Measurements from ENCODE around the gene BAIAP2L1.
"Not testable (repeated sequence)": the region's sequence is repeated elsewhere in the genome, so short reads cannot be mapped to it uniquely, and the experiment has no call there.

The BAIAP2L1 gene, protein sequence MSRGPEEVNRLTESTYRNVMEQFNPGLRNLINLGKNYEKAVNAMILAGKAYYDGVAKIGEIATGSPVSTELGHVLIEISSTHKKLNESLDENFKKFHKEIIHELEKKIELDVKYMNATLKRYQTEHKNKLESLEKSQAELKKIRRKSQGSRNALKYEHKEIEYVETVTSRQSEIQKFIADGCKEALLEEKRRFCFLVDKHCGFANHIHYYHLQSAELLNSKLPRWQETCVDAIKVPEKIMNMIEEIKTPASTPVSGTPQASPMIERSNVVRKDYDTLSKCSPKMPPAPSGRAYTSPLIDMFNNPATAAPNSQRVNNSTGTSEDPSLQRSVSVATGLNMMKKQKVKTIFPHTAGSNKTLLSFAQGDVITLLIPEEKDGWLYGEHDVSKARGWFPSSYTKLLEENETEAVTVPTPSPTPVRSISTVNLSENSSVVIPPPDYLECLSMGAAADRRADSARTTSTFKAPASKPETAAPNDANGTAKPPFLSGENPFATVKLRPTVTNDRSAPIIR

DNA sequence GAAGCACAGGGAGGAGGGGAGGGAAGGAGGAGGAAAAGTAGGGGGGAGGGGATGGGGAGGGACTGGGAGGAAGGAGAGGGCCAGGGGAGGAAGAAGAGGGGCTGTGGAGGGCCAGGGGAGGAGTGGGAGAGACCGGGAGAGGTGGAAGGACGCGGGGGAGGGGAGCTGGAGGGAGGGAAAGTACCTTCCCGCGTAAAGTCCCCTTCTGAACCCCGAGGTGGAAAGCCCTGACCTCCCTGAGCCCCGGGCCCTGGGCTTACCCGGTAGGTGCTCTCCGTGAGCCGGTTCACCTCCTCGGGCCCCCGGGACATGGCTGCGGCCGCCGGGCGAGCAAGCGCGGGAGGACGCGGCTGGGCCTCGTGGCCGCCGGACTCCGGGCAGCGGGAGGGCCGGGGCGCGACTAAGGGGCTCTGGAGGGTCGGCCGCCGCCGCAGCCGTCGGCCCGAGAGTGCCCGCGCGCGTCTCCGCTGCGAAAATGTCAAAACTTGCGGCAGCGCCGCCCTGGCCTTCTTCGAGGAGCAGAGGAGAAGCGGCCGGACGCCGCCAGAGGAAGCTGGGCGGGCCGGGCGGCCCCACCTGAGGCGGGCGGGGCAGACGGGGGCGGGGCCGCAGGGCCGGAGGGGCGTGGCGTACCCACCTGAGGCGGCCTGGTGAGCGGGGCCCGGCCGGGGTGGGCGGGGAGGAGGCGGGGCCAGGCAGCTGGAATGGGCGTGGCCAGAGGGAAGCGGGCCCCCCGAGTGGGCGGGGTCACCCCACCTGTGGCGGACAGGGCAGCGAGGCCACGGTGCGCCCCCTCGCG is at the start of gene BAIAP2L1:
Gene BAIAP2L1, minus strand, starts transcription at position 549 of the 799 bp plus-strand sequence. Its CDS starts 238 bp downstream, at position 311.
- DNase-seq (ENCODE audit: low spot score), result peak; percentile 66

DNA sequence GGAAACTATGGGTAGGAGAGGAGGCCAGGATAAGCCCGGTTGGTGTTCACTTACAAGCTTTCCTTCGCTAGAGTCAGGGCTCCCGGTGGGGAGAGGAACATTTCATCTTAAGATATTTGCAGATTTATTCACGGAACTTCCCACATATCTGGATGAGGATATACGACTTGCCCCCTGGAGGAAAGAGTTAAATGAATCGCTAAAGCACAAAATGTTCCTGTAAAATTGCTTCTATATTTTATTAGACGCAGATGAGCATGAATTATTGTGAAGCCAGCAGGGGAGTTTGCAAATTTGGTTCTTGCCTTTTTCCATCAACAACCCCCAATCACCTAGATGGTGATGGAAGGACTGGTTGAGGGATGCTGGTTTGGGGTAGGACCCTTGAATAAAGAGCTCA is 47.9 kb upstream of the BAIAP2L1 start:
- no peak for DNase-seq (ENCODE audit: low spot score)

DNA sequence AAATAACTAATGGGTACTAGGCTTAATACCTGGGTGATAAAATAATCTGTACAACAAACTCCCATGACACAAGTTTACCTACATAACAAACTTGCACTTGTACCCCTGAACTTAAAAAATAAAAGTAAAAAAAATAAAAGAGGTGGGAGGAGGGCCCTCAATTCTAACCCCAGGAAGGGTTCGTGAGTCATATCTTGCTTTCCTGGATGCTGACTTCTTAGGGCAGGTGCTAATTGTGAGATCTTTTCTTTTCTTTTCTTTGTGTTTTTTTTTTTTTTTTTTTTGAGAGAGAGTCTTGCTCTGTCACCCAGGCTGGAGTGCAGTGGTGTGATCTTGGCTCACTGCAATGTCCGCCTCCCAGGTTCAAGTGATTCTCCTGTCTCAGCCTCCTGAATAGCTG is 40.1 kb upstream of the BAIAP2L1 start:
- not testable (repeated sequence) for DNase-seq (ENCODE audit: low spot score)

DNA sequence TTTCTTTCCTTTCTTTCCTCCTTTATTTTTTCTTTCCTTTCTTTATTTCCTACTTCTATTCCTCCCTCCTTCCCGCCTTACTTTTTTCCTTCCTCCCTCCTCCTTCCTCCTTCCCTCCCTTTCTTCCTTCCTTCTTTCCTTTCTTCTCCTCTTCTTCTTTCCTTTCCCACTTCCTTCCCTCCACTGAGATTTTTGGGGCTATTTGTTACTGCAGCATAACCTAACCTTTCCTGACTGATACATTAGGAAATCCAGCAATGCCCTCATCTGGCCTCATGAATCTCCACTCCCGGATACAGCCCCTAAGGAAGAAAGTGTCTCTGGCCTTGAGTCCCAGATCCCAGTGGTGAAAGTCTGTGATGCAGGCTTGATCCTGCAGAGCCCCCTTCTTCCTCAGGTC is 38.6 kb upstream of the BAIAP2L1 start:
- no peak for DNase-seq (ENCODE audit: low spot score)

DNA sequence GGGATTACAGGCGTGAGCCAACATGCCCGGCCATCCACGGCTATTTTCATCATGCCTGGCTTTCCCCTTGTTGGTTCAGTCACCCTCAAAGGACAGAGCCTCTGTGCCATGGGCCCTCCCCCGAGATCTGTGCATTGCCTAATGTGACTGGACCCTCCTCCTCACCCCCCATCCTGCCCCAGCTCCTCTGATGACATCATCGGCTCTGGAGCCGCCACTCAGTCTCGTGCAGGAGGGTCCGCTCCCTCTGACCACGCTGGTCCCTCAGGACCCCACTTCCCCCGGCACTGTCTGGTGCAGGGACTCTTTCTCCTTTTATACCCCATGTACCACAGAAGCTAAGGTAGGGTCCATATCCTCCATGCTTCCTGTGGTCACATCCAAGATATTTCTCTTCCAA is 33.2 kb upstream of the BAIAP2L1 start:
- no peak for DNase-seq (ENCODE audit: low spot score)

DNA sequence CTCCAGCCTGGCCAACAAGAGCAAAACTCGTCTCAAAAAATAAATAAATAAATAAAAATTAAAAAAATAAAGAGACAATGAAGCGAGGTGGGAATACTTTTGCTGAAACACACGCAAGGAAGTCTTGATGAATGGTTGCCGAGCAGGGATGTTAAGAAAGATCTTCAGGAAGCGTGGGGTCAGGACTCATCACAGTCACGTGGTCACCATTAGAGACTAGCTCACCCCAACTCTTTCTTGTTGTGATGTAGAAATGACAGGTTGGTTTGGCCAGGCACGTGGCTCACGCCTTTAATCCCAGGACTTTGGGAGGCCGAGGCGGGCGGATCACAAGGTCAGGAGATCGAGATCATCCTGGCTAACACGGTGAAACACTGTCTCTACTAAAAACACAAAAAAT is 28.9 kb upstream of the BAIAP2L1 start:
- no peak for DNase-seq (ENCODE audit: low spot score)

DNA sequence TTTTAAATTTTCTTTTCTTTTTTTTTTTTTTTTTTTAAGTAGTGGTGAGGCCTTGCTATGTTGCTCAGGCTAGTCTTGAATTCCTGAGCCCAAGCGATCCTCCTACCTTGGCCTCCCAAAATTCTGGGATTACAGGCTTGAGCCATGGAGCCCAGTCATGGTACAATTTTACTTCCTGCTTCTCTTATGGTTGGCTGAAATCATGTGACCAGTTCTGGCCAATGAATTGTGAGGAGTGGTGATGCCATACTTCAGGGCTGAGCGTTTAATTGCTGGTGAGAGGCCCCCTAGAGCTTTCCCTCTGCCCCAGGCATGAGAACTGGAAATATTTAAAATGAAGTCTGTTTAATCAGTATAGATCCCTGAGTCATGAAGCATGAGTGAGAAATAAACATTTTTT is 22.2 kb upstream of the BAIAP2L1 start:
- DNase-seq (ENCODE audit: low spot score), result no peak

DNA sequence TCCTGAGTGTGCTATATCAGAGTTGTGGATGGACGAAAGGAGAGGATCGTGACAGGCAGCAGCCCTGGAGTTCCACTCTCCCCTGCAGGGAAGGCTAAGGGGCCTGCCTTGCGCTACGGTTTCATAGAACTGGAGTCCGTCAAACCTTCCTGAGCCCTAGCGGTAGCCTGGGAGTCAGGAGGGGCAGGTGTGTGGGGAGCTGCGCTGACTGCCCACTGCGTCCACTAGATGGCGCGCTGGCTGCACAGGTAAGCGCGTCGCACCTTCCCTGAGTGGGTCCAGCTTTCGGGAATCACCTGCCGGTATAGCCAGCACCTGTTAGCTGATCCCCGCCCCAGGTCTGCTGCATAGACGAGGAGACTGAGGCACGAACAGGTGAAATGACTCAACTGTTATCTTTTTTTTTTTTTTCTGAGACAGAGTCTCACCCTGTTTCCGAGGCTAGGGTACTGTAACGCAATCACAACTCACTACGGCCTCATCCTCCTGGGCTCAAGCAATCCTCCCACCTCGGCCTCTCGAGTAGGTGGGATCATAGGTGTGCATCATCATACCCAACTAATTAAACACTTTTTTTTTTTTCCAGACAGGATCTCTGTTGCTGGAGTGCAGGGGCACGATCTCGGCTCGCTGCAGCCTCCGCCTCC is 20.2 kb upstream of the BAIAP2L1 start:
- DNase-seq (ENCODE audit: low spot score), result peak; percentile 61

DNA sequence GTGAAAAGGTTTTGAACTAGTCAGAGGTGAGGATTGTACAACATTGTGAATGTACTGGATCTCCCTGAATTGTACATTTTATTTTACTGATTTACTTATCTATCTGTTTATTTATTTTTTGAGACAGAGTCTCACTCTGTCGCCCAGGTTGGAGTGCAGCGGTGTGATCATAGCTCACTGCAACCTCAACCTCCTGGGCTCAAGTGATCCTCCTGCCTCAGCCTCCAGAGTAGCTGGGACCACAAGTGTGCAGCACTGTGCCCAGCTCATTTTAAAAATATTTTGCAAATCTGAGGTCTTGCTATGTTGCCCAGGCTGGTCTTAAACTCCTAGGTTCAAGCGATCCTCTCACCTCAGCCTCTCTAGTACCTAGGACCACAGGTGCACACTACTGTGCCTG is 19.1 kb upstream of the BAIAP2L1 start:
- DNase-seq (ENCODE audit: low spot score), result not testable (repeated sequence)

DNA sequence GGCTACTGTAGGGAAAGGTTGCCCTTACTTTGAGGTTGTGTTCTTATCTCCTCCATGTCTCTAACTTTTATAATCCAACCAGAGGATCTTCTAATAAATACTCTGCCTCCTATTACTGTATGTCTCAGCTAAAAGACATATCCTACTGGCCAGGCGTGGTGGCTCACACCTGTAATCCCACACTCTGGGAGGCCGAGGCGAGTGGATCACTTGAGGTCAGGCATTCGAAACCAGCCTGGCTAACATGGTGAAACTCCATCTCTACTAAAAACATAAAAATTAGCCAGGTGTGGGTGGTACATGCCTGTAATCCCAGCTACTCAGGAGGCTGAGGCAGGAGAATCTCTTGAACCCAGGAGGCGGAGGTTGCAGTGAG is 18.4 kb upstream of the BAIAP2L1 start:
- not testable (repeated sequence) for DNase-seq (ENCODE audit: low spot score)

DNA sequence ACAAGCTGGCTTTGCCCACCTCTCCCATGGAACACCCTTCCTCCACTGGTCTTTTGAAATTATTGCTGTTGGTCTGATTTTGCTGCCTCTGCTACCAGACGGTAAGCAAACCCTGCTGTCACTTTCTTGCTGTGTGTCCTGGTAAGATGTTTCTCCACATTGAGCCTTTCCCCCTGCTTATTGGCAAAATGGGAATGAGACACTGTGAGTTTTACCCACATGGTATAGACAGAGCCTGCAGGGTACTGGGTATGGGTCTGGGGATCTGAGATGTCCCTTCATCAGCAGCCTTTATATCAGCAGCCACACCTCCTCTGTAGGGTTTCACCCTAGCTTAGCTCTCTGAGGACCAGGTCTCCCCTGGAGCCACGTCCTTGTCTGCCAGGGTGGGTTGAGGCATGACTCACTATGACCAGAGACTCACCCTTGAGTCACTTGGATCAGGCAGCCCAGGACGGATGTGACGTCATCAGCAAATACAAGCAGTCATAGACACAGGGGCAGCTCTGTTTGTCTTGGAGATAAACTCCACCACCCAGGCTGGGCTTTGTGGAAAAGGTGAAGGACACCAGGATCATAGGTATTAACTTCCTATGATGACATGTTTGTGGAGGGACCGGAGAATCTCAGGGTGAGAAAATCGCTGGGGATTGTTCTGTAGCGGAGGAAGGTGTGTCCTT is 17.9 kb upstream of the BAIAP2L1 start:
- no peak for DNase-seq (ENCODE audit: low spot score)

DNA sequence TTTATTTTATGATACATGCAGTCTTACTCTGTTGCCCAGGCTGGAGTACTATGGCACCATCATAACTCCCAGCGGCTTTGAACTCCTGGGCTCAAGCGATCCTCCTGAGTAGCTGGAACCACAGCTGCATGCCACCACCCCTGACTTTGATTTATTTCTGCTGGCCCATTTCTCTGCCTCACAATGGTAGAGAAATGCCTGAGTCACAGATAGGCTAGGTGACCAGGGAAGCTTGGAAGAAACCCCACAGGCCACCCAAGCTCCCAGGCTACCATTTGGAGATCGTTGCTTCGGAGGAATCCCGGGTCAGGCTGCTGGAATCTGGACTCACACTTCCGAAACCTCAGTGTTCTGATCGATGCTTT is 17.4 kb upstream of the BAIAP2L1 start:
- DNase-seq (ENCODE audit: low spot score), result no peak

DNA sequence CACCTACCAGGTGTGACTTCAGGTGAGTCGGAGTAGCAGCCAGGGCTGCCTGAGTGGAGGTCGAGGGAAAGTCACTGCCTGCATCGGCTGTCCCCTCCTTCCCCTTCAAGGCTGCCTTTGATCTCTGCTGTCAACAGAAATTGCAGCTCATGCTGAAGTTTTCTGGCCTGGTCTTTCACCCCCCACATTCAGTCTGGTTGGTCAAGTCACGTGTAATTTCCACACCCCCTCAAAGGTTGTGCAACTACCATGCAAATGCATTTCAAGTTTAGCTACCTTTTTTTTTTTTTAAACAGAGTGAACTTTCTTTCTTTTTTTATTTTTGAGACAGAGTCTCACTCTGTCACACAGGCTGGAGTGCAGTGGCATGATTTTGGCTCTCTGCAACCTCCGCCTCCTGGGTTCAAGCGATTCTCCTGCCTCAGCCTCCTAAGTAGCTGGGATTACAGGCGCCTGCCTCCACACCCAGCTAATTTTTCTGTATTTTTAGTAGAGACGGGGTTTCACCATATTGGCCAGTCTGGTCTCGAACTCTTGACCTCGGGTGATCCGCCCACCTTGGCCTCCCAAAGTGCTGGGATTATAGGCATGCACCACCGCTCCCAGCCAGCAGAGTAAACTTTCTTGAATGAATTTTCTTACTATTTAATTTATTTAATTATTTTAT is 16.8 kb upstream of the BAIAP2L1 start:
- not testable (repeated sequence) for DNase-seq (ENCODE audit: low spot score)

DNA sequence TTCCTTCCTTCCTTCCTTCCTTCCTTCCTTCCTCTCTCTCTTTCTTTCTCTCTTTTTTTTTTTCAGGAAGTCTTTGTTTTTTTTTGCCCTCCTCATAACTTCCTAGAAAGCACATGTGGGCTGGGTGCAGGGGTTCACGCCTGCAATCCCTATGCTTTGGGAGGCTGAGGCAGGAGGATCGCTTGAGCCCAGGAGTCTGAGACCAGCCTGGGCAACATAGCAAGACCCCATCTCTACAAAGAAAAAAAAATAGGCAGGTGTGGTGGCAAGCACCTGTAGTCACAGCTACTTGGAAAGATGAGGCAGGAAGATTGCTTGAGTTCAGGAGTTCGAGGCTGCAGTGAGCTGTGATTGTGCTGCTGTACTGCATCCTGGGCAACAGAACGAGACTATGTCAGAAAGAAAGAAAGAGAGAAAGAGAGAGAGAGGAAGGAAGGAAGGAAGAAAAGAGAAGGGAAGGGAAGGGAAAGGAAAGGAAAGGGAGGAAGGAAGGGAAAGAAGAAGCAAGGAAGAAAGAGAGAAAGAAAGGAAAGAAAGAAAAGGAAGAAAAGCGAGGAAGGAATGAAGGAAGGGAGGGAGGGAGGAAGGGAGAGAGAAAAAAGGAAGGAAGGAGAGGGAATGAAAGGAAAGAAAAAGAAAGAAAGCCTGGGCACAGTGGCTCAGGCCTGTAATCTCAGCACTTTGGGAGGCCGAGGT is 13.5 kb upstream of the BAIAP2L1 start:
- DNase-seq (ENCODE audit: low spot score), result no peak

DNA sequence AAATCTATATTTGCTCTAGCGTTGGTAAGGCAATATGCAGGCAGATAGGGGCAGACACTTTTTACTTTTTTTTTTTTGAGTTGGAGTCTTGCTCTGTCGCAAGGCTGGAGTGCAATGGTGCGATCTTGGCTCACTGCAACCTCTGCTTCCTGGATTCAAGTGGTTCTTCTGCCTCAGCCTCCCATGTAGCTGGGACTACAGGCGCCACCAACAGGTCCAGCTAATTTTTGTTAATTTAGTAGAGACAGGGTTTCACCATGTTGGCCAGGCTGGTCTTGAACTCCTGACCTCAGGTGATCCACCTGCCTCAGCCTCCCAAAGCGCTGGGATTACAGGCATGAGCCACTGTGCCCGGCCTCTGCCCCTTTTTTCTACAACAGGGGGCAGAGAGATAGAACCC is 12.8 kb upstream of the BAIAP2L1 start:
- not testable (repeated sequence) for DNase-seq (ENCODE audit: low spot score)

DNA sequence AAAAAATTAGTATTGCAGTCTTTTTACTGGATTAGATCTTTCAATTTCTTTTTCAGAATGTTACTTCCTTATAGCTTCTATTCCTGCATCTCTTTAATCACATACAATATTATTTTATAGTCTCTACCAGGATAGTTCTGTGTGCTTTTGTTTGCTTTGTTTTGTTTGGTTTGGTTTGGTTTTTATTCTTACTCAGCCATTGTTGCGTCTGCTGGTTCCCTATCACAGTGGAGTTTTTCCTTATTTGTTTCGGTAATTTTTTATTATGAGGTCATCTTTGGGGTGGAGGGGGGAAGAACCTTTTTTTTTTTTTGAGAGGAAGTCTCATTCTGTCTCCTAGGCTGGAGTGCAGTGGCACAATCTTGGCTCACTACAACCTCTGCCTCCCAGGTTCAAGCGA is 9.0 kb upstream of the BAIAP2L1 start:
- DNase-seq (ENCODE audit: low spot score), result no peak

DNA sequence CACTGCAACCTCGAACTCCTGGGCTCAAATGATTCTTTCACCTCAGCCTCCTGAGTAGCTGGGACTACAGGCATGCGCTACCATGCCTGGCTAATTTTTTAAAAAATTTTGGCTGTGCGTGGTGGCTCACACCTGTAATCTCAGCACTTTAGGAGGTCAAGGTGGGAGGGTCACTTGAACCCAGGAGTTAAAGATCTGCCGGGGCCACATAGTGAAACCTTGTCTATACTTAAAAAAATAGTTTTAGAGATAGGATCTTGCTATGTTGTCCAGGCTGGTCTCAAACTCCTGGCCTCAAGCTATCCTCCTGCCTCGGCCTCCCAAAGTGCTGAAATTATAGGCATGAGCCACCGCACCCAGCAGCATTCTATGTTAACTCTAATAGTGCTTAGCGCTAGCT is 7.3 kb upstream of the BAIAP2L1 start:
- DNase-seq (ENCODE audit: low spot score), result not testable (repeated sequence)

DNA sequence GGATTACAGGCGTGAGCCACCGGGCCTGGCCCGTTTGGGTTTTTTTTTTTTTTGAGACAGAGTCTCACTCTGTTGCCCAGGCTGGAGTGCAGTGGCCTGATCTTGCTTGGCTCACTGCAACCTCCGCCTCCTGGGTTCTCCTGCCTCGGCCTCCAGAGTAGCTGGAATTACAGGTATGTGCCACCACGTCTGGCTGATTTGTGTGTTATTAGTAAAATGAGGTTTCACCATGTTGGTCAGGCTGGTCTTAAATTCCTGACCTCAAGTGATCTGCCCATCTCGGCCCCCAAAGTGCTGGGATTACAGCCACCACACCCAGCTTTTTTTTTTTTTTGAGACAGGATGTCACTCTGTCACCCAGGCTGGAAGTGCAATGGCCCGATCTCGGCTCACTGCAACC is 5.9 kb upstream of the BAIAP2L1 start:
- DNase-seq (ENCODE audit: low spot score), result no peak

DNA sequence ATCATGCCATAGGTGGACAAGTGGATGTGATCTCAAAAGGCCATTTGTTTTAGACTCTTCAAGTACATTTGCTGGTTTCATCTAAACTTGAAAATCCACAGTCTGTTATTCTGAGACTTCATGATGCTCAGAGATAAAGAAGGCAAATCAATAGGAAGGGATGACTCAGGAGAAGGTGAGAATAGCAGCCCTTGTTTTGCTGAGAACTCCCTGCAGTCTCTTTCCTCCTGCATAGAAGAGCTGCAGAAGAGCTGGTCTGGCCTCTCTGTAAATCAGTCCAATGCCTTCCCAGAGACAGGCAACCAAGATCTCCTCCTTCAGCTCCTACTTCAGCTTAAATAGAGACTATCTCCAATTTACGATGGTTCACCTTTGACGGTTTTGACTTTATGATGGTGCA is 4.0 kb upstream of the BAIAP2L1 start:
- DNase-seq (ENCODE audit: low spot score), result no peak

DNA sequence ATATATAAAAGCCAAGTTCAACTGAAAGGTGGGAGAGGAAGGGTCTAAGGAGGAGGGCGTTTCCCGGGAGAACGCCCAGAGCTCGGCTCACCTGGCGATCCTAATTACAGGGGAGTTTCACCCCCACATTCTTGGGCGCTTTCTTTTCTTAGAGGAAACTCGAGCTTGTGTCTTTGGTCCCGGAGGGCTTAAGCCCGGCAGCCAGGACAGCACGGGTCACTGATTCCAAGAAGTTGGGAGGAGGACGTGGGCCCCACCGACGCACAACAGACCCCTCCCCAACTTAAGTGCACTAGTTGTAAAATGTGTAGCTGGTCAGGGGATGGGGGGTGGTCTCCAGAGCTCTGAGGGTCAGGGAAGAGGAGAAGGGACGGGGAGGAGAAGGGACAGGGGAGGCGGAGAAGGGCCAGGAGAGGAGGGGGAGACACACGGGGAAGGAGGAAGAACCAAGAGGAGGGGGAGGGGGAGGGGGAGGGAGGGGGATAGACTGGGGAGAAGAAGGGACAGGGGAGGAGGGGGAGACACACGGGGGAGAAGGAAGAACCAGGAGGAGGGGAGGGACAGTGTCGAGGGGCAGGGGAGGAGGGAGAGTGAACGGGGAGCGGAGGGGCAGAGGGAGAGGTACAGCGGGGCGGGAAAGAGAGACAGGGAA is 874 bp downstream of the BAIAP2L1 start:
- DNase-seq (ENCODE audit: low spot score), result no peak

Measured in cerebellar cortex (tissue), 1 donor.